Karpas-422 (cell line): ENCODE data around the gene DENND6B. TPM values are rescaled to one million over a fixed set of nuclear protein-coding genes. Genes with fewer than 3 reads are reported as not detected.

Experiments used
- DNase-seq: peaks from one replicate; pipeline ENCODE4 v3.0.0-alpha.2; 2015
- H2AFZ ChIP-seq: fragments of 200-600 bp; sonication (generic); 2 replicates; pipeline ENCODE4 v1.6.1; 2014; ENCODE audit warnings: antibody characterized with exemption, low read length, mixed read lengths
- H3K27ac ChIP-seq: fragments of 200-600 bp; sonication (generic); 2 replicates; pipeline ENCODE4 v1.5.1; 2014; ENCODE audit warnings: mild to moderate bottlenecking, low read length, moderate library complexity
- H3K27me3 ChIP-seq: fragments of 200-600 bp; sonication (generic); 2 replicates; pipeline ENCODE4 v1.6.1; 2014; ENCODE audit warnings: low read length, mixed read lengths
- H3K36me3 ChIP-seq: fragments of 200-600 bp; sonication (generic); 2 replicates; pipeline ENCODE4 v1.6.1; 2014; ENCODE audit warnings: low read length, mixed read lengths; ENCODE audit not compliant: insufficient read depth
- H3K4me1 ChIP-seq: fragments of 200-600 bp; sonication (generic); 2 replicates; pipeline ENCODE4 v1.6.1; 2014; ENCODE audit warnings: mild to moderate bottlenecking, low read length, mixed read lengths
- H3K4me2 ChIP-seq: fragments of 200-600 bp; sonication (generic); 2 replicates; pipeline ENCODE4 v1.6.1; 2014; ENCODE audit warnings: low read length, low read depth, mild to moderate bottlenecking; ENCODE audit not compliant: poor library complexity, severe bottlenecking
- H3K4me3 ChIP-seq: fragments of 200-600 bp; sonication (generic); 2 replicates; pipeline ENCODE4 v1.5.1; 2014; ENCODE audit warnings: mild to moderate bottlenecking, antibody characterized with exemption, low read length, mixed read lengths
- H3K79me2 ChIP-seq: fragments of 200-600 bp; sonication (generic); 2 replicates; pipeline ENCODE4 v1.6.1; 2014; ENCODE audit warnings: mild to moderate bottlenecking, low read length, mixed read lengths
- H3K9ac ChIP-seq: fragments of 200-600 bp; sonication (generic); 2 replicates; pipeline ENCODE4 v1.6.0; 2014; ENCODE audit warnings: low read length
- H3K9me2 ChIP-seq: fragments of 200-600 bp; sonication (generic), shearing (Covaris generic); replicated peaks from 2 replicates; pipeline ENCODE4 v1.6.0; 2014; ENCODE audit warnings: mild to moderate bottlenecking, low read length, moderate library complexity; ENCODE audit not compliant: insufficient read depth
- H3K9me3 ChIP-seq: fragments of 300-700, 200-600 bp; sonication (generic); 2 replicates; pipeline ENCODE4 v1.6.1; 2014; ENCODE audit warnings: low read length, mixed read lengths
- H4K20me1 ChIP-seq: fragments of 200-600 bp; sonication (generic); 2 replicates; pipeline ENCODE4 v1.6.1; 2014; ENCODE audit warnings: mild to moderate bottlenecking, antibody characterized with exemption, low read length, low read depth; ENCODE audit not compliant: insufficient read depth
- total RNA-seq: library from RNA; depleted of rRNA; stranded (reverse); fragments of >200 nt; shearing (Covaris generic); gene quantifications from 2 replicates; pipeline ENCODE4 v1.2.3, GENCODE V29; 2014; ENCODE audit warnings: low replicate concordance

Gene DENND6B
- total RNA-seq, 1 experiment from 2014 or later: 2.7 TPM

GRCh38 chr22:50300620-50301257, 26.1 kb downstream of the DENND6B start:
- no peak overlapping the region for H3K4me3 ChIP-seq

GRCh38 chr22:50299785-50300619, 26.8 kb downstream of the DENND6B start:
- Histone ChIP-seq H3K4me1 (peaks cover 37% of the 10 kb centered on the region), H3K9ac (no peak overlapping the region), H3K9me3 (no peaks in the 10 kb centered on the region), H3K27me3 (no peaks in the 10 kb centered on the region), H3K79me2 (no peaks in the 10 kb centered on the region), H3K4me2 (no peak overlapping the region), H3K36me3 (no peaks in the 10 kb centered on the region), H3K9me2 (no peaks in the 10 kb centered on the region), H2AFZ (no peak overlapping the region), H3K4me3 (no peak overlapping the region), H4K20me1 (peaks cover 16% of the 10 kb centered on the region; the same call in 1 of the 2 replicates), H3K27ac (no peak overlapping the region)
- no peak for DNase-seq

More at GRCh38 chr22:50300620-50301257, 26.1 kb downstream of the DENND6B start:
- no peak overlapping the region for H3K4me2 ChIP-seq
- H3K9ac ChIP-seq: no peak overlapping the region
- H3K27me3 ChIP-seq: no peaks in the 10 kb centered on the region
- no peak overlapping the region for H2AFZ ChIP-seq
- H3K27ac ChIP-seq: no peak overlapping the region
- H3K79me2 ChIP-seq: no peaks in the 10 kb centered on the region
- H3K9me2 ChIP-seq: no peaks in the 10 kb centered on the region
- DNase-seq: no peak
- no peaks in the 10 kb centered on the region for H3K9me3 ChIP-seq
- H4K20me1 ChIP-seq: peaks cover 22% of the 10 kb centered on the region; the same call in 1 of the 2 replicates
- H3K4me1 ChIP-seq: peaks cover 45% of the 10 kb centered on the region
- H3K36me3 ChIP-seq: no peaks in the 10 kb centered on the region

DNA sequence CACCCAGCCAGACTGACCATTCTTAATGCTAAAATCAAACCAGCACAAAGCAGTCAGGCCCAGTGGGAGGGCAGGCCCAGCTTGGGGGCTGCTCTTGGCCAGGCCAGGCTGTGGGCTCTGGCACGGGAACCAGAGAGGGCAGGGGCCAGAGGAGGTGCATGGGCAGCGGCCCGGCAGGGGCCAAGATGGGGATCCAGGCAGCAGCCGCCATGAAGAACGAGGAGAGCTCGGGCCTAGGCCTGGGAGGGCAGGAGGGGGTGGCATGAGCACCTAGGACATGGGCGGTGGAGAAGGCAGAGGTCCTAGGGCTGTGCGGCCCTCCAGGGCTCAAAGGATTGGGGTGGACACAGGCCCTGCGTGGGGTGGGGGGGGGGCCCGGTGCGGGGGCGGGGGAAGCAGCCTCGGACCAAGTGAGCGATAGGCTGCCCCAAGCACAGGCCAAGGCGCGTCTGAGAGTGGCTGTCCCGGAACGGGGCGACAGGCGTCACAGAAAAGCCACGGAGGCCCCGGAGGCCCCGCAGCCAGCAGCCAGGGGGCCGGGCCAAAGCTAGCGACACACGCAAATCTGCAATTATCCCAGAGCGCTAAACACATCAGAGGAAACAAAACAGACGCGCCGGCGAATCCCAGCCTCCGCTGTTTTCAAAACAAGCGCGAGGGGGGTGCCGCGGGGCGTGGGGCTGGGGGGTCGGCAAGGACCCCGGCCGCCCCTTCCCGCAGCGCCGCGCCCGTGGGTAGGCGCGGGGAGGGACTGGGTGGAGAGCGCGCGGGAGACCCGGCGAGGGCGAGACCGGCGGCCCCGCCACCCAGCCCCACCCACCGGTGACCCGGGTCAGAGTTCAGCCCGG, 27.7 kb downstream of the DENND6B start:
- H3K36me3 ChIP-seq: no peaks in the 10 kb centered on the region
- no peak overlapping the region for H2AFZ ChIP-seq
- no peaks in the 10 kb centered on the region for H3K79me2 ChIP-seq
- no peak overlapping the region for H3K4me2 ChIP-seq
- H4K20me1 ChIP-seq: peaks cover 23% of the 10 kb centered on the region; the same call in 1 of the 2 replicates
- no peak overlapping the region for H3K9ac ChIP-seq
- no peaks in the 10 kb centered on the region for H3K9me3 ChIP-seq
- no peak overlapping the region for H3K4me3 ChIP-seq
- H3K27me3 ChIP-seq: no peaks in the 10 kb centered on the region
- no peaks in the 10 kb centered on the region for H3K9me2 ChIP-seq
- H3K4me1 ChIP-seq: peaks cover 32% of the 10 kb centered on the region
- DNase-seq: no peak
- H3K27ac ChIP-seq: no peak overlapping the region

DNA sequence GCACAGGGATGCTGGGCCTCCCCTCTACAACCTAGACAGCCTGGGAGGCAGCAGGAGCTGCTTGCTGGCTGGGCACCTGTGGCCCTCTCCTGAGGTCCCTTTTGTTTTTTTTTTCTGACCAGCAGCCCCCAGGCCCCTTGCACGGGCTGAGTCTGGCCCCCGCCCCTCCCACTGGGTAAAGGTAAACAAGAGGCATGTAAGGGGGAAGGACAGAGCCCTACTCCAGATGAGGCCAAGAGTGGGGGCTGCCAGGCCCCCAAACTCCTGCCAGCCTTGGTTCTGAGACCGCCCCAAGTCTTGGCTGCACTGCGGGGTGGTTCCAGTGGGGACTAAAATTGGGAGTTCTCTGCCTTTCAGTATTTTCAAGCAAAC, 28.6 kb downstream of the DENND6B start:
- no peak overlapping the region for H3K27ac ChIP-seq
- no peak for DNase-seq
- no peak overlapping the region for H2AFZ ChIP-seq
- H4K20me1 ChIP-seq: peaks cover 25% of the 10 kb centered on the region; the same call in 1 of the 2 replicates
- H3K36me3 ChIP-seq: no peaks in the 10 kb centered on the region
- no peaks in the 10 kb centered on the region for H3K27me3 ChIP-seq
- H3K9me3 ChIP-seq: no peaks in the 10 kb centered on the region
- no peak overlapping the region for H3K4me3 ChIP-seq
- no peak overlapping the region for H3K4me2 ChIP-seq
- H3K9me2 ChIP-seq: no peaks in the 10 kb centered on the region
- no peaks in the 10 kb centered on the region for H3K79me2 ChIP-seq
- no peak overlapping the region for H3K9ac ChIP-seq
- peaks cover 32% of the 10 kb centered on the region for H3K4me1 ChIP-seq

DNA sequence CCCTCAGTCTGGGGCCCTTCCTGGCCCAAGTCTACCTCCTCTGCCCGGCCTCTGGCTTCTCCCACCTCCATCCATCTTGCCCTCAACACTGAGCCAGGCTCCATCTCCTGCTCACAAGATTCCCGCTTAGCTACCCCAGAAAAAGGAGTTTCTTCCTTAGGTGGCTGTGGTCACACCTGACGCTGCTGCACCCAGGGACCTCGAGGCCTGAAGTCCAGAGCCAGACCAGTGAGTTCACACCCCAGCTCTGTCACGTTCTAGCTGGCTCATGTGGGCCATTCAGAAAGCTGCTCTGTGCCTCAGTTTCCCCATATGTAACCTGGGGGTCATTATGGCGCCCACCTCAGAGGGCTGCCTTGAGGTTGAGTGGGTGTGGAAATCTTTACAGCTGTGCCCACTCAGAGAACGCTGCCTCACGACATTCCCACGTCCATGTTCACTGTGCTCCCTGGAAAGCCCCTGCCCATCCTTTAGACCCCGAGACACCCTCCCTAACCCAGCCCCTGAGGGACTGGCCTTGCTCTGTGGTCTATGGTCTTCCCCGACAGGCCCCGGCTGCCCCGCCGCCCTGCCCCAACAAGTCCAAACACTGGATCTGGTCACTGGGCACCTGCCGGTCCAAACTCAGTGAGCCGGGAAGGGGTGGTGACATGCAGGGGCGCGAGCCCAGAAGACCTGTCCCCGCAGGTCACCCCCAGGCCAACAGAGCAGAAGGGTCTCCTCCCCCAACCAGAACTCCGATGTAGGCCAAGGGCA, 29.1 kb downstream of the DENND6B start:
- Histone ChIP-seq H3K79me2 (no peaks in the 10 kb centered on the region), H3K4me2 (no peak overlapping the region), H3K4me1 (peaks cover 34% of the 10 kb centered on the region), H3K27me3 (no peaks in the 10 kb centered on the region), H3K9ac (no peak overlapping the region), H3K9me3 (no peaks in the 10 kb centered on the region), H3K4me3 (no peak overlapping the region), H2AFZ (no peak overlapping the region), H3K27ac (no peak overlapping the region), H4K20me1 (peaks cover 19% of the 10 kb centered on the region; the same call in 1 of the 2 replicates), H3K9me2 (no peaks in the 10 kb centered on the region), H3K36me3 (no peaks in the 10 kb centered on the region)
- DNase-seq: no peak

DNA sequence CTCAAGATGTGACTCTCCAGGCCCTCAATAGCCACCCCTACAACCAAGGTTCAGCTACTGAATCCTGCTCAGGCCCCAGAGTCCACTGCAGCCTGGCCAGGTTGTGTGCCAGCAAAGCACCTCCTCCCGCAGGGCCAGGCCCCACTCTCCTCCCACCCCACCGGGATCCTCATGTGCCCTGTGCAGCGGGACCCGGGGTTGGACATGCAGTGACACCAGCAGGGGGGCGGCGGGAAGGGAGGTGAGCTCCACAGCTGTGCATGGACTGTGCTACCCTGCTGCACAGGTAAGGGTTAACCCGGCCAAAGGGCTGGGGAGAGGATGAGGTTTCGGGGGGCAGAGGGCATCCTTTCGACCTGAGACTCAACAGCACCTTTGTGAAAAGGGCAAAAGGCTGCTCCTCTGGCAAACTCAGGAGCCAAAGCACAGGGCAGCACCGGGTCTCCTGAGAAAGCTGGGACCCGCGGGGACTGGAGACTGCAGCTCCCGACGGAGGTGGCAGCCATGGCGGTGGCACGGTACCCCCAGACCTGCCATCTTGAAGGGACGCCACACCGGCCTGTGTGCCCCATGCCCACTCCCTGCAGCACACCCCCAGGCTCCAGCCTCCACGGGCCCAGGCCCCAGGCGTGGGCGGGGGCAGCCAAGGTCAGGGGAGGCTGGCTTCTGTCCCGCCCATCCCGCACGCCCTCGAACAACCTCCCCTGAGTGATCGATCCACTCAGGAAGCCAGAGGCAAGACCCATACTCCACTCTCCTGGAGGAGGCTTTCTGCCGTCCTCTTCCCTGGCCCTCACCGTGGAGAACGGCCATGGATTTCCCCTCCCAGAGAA, 29.9 kb downstream of the DENND6B start:
- Histone ChIP-seq H3K36me3 (no peaks in the 10 kb centered on the region), H3K79me2 (no peaks in the 10 kb centered on the region), H4K20me1 (peaks cover 16% of the 10 kb centered on the region; the same call in 1 of the 2 replicates)

GRCh38 chr22:50294319-50294656, 32.5 kb downstream of the DENND6B start:
- peaks cover 33% of the 10 kb centered on the region for H3K4me1 ChIP-seq
- H4K20me1 ChIP-seq: peaks cover 30% of the 10 kb centered on the region; the same call in 1 of the 2 replicates
- H3K4me2 ChIP-seq: peak overlapping the region; percentile 41
- no peak overlapping the region for H2AFZ ChIP-seq
- no peak for DNase-seq
- H3K27me3 ChIP-seq: no peaks in the 10 kb centered on the region
- no peaks in the 10 kb centered on the region for H3K79me2 ChIP-seq
- no peak overlapping the region for H3K4me3 ChIP-seq
- H3K9ac ChIP-seq: peak overlapping the region; percentile 24; the same call in 1 of the 2 replicates
- no peaks in the 10 kb centered on the region for H3K9me2 ChIP-seq
- H3K27ac ChIP-seq: no peak overlapping the region
- no peaks in the 10 kb centered on the region for H3K36me3 ChIP-seq
- H3K9me3 ChIP-seq: no peaks in the 10 kb centered on the region

More for the DNA sequence above, 29.9 kb downstream of the DENND6B start:
- no peak for DNase-seq
- Histone ChIP-seq H3K27ac (no peak overlapping the region), H3K4me2 (no peak overlapping the region), H3K27me3 (no peaks in the 10 kb centered on the region), H3K9me3 (no peaks in the 10 kb centered on the region), H3K9me2 (no peaks in the 10 kb centered on the region), H3K4me3 (no peak overlapping the region), H3K9ac (no peak overlapping the region), H3K4me1 (peaks cover 37% of the 10 kb centered on the region), H2AFZ (no peak overlapping the region)
